Tibial nerve (tissue), 4 donors: ENCODE results near the gene CDH20.

ENCODE experiments used
- CTCF ChIP-seq, 5 experiments: fragments of 200-600 bp in 3 of 5; fragments of 450-650 bp in 2 of 5; sonication (generic) in 3 of 5; IDR thresholded peaks; one replicate each; pipeline ENCODE4 v1.5.1; 2016 to 2019; ENCODE audit warnings: antibody characterized with exemption in 5 of 5, mild to moderate bottlenecking in 3 of 5, moderate library complexity in 2 of 5
- EP300 ChIP-seq, 2 donors: sonication (generic); formaldehyde crosslinking; IDR thresholded peaks; one replicate each; pipeline ENCODE4 v1.6.1; 2017; ENCODE audit warnings: antibody characterized with exemption in 2 of 2, mild to moderate bottlenecking in 1 of 2
- POLR2A ChIP-seq, 2 donors: fragments of 450-650 bp; IDR thresholded peaks; one replicate each; pipeline ENCODE4 v1.6.1; 2017; ENCODE audit warnings: antibody characterized with exemption in 2 of 2, mild to moderate bottlenecking in 2 of 2, moderate library complexity in 2 of 2

- TF ChIP-seq CTCF (IDR thresholded peaks at IDR 0.05): no peak
- no peak for TF ChIP-seq EP300 (IDR thresholded peaks at IDR 0.05)
- no peak for TF ChIP-seq POLR2A (IDR thresholded peaks at IDR 0.05)
Measured at GRCh38 chr18:61290616-61291015, 42.6 kb upstream of the CDH20 start.
